C4-2B (cell line): ENCODE measurements around the gene GALNT2.

ENCODE experiments used
- CTCF ChIP-seq: fragments of 450-650 bp; conservative IDR thresholded peaks from 2 replicates; pipeline ENCODE4 v1.5.1; 2017; ENCODE audit warnings: mild to moderate bottlenecking
- ZFX ChIP-seq: fragments of 450-650 bp; IDR thresholded peaks from 2 replicates; pipeline ENCODE4 v1.6.1; 2017

GRCh38 chr1:230108580-230108979, 41.5 kb downstream of the GALNT2 start:
- TF ChIP-seq CTCF = no peak
- TF ChIP-seq ZFX = no peak
